Mucosa of descending colon (tissue), 3 donors: ENCODE data around the gene PIAS1. TPM values are rescaled to one million over a fixed set of nuclear protein-coding genes. Genes with fewer than 3 reads are reported as not detected.

Source experiments
- ATAC-seq: fragments of 200-7000 bp; cut with Tn5 transposase; one replicate; pipeline ENCODE4 v1.9.1; 2020; ENCODE audit warnings: mild to moderate bottlenecking, moderate library complexity
- DNase-seq, 3 donors: peaks; one replicate each; pipeline ENCODE4 v3.0.0-alpha.2; 2020
- H3K36me3 ChIP-seq: fragments of 200-600 bp; one replicate; pipeline ENCODE4 v1.8.0; 2021; ENCODE audit warnings: low read depth, mild to moderate bottlenecking
- H3K4me1 ChIP-seq: fragments of 200-600 bp; one replicate; pipeline ENCODE4 v1.8.0; 2021; ENCODE audit warnings: low read depth, mild to moderate bottlenecking
- H3K4me3 ChIP-seq: fragments of 200-600 bp; one replicate; pipeline ENCODE4 v1.8.0; 2021; ENCODE audit warnings: mild to moderate bottlenecking
- H3K9me3 ChIP-seq: fragments of 200-600 bp; one replicate; pipeline ENCODE4 v1.8.0; 2021; ENCODE audit warnings: mild to moderate bottlenecking
- intact Hi-C, 2 donors: fragments of 100-400 bp; cut with DNase I in 1 of 2; cut with micrococcal nuclease in 1 of 2; formaldehyde crosslinking; loops; one replicate each; pipeline versions ENCODE4 v1.11.0 to v1.11.1; 2022; cut with DNase I, micrococcal nuclease
- total RNA-seq, 3 donors: library from RNA; stranded (reverse); fragmentation: NEBNext Ultra II Directional in 2 of 3; extraction: Animal tissue kit (Norgen Biotek cat#: 25700) in 2 of 3; gene quantifications; one replicate each; pipeline versions ENCODE4 v1.2.1 to v1.2.4, GENCODE V29; 2021 to 2023
- TF ChIP-seq, protein P1 (sequence below): fragments of 200-600 bp; IDR thresholded peaks from one replicate; pipeline ENCODE4 v1.8.0; 2022; ENCODE audit warnings: antibody characterized with exemption, mild to moderate bottlenecking
- donor health status: DM: no; HTN: no; CAD: no; lungs with moderate emphysema.
- donor health status: DM: no; HTN: no; CAD: no.
- donor health status: DM: no; HTN: yes; CAD: no.

PIAS1 gene
- total RNA-seq, 3 donors from 2014 or later: 35.4 to 59.3 (median 37.7) TPM

GRCh38 chr15:68184616-68185480, 130.7 kb downstream of the PIAS1 start:
- Histone ChIP-seq H3K36me3 (no peaks in the 10 kb centered on the region), H3K9me3 (no peaks in the 10 kb centered on the region), H3K4me1 (peaks cover 25% of the 10 kb centered on the region), H3K4me3 (no peak overlapping the region)
- ATAC-seq (no peak), DNase-seq (no peak)
- intact Hi-C loops: no loop called here
- TF ChIP-seq, protein P1, sequence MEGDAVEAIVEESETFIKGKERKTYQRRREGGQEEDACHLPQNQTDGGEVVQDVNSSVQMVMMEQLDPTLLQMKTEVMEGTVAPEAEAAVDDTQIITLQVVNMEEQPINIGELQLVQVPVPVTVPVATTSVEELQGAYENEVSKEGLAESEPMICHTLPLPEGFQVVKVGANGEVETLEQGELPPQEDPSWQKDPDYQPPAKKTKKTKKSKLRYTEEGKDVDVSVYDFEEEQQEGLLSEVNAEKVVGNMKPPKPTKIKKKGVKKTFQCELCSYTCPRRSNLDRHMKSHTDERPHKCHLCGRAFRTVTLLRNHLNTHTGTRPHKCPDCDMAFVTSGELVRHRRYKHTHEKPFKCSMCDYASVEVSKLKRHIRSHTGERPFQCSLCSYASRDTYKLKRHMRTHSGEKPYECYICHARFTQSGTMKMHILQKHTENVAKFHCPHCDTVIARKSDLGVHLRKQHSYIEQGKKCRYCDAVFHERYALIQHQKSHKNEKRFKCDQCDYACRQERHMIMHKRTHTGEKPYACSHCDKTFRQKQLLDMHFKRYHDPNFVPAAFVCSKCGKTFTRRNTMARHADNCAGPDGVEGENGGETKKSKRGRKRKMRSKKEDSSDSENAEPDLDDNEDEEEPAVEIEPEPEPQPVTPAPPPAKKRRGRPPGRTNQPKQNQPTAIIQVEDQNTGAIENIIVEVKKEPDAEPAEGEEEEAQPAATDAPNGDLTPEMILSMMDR: no peak

GRCh38 chr15:68186671-68187397, 132.7 kb downstream of the PIAS1 start:
- Histone ChIP-seq H3K4me1 (peaks cover 28% of the 10 kb centered on the region), H3K36me3 (no peaks in the 10 kb centered on the region), H3K4me3 (no peak overlapping the region), H3K9me3 (no peaks in the 10 kb centered on the region)
- DNase-seq (no peak), ATAC-seq (peak; percentile 29)
- TF ChIP-seq, protein P1: no peak
- intact Hi-C loops: no loop called here

DNA sequence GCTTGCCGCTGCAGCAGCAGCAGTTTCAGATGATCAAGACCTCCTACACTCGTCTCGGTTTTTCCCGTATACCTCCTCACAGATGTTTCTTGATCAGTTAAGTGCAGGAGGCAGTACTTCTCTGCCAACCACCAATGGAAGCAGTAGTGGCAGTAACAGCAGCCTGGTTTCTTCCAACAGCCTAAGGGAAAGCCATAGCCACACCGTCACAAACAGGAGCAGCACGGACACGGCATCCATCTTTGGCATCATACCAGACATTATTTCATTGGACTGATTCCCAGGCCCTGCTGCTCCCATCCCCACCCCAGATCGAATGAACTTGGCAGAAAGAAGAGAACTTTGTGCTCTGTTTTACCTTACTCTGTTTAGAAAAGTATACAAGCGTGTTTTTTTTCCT, 133.4 kb downstream of the PIAS1 start:
- TF ChIP-seq, protein P1: no peak
- no peaks in the 10 kb centered on the region for H3K36me3 ChIP-seq
- ATAC-seq: peak; percentile 91
- peak in 2 of 3 donors; percentile 56 to 80 for DNase-seq
- H3K4me3 ChIP-seq: no peak overlapping the region
- intact Hi-C loops: no loop called here
- peaks cover 28% of the 10 kb centered on the region for H3K4me1 ChIP-seq
- H3K9me3 ChIP-seq: no peaks in the 10 kb centered on the region

DNA sequence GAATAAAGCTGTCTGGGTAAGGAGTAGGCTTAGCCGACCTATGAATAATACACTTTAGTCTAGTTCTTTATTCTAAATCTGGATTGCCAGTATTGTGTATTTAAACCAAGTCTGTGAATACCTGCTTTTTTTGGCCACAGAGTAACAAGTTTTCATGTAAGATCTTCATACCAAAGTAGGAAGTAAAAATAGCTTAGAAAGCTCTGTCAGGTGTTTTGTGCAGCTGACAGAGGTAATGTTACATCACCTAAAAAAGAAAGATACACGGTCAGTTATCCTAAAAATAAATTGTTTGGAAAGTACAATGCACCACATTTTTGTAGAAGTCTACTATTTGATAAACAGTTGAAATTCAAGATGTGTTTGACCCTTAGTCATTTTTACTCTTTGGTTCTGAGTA, 134.5 kb downstream of the PIAS1 start:
- no peaks in the 10 kb centered on the region for H3K9me3 ChIP-seq
- DNase-seq (no peak), ATAC-seq (no peak)
- no peak overlapping the region for H3K4me3 ChIP-seq
- no peaks in the 10 kb centered on the region for H3K36me3 ChIP-seq
- intact Hi-C loops: no loop called here
- H3K4me1 ChIP-seq: peaks cover 28% of the 10 kb centered on the region
- TF ChIP-seq, protein P1: no peak

- Histone ChIP-seq H3K9me3 (no peaks in the 10 kb centered on the region), H3K4me1 (peaks cover 28% of the 10 kb centered on the region), H3K36me3 (no peaks in the 10 kb centered on the region), H3K4me3 (no peak overlapping the region)
- TF ChIP-seq, protein P1: no peak
- DNase-seq: no peak
- intact Hi-C loops: no loop called here
- ATAC-seq: no peak
Observed at GRCh38 chr15:68190048-68190447, 135.9 kb downstream of the PIAS1 start.
